HFF-Myc (cell line): Measurements from ENCODE around the gene NEGR1.

Source experiments
- DNase-seq: peaks from one replicate; pipeline ENCODE4 v3.0.0-alpha.2; 2011; ENCODE audit warnings: low read depth; ENCODE audit errors: extremely low read depth
- H3K4me3 ChIP-seq: replicated peaks from 2 replicates; pipeline ENCODE4 v1.5.1; 2011; ENCODE audit warnings: low read depth, mild to moderate bottlenecking, control low read depth, low read length
- TF ChIP-seq, protein P1 (sequence below): IDR thresholded peaks from 2 replicates; pipeline ENCODE4 v1.5.1; 2012; ENCODE audit warnings: mild to moderate bottlenecking, low read depth, low read length, control low read depth; ENCODE audit errors: missing control alignments

The NEGR1 gene

DNA sequence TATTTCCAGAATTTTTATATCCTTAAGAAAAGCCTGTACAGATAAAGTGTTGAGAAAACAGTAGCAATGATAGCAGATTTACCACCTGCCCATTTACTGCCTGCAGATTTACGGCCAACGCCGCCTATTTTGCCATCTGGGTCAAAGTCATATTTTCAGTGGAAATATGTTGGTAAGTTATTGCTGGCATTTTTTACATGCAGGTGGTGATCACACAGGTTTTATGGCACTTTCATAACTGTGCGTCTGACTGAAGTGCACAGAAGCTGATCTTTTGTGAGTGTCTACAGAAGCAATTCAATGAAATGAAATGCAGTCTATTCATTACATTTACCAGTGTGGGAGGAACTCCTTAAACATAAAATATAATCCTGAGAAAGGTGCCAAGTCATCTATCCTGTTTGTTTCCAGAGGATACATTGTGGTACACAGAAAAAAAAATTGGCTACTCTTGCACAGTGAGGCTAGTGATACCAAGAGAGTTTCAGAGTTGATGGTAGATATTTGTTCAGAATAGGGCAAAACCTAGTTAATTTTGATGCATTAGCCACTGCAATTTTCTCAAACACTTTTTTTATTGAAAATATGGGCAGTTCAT, 458.5 kb downstream of the NEGR1 start:
- DNase-seq: no peak
- TF ChIP-seq, protein P1, sequence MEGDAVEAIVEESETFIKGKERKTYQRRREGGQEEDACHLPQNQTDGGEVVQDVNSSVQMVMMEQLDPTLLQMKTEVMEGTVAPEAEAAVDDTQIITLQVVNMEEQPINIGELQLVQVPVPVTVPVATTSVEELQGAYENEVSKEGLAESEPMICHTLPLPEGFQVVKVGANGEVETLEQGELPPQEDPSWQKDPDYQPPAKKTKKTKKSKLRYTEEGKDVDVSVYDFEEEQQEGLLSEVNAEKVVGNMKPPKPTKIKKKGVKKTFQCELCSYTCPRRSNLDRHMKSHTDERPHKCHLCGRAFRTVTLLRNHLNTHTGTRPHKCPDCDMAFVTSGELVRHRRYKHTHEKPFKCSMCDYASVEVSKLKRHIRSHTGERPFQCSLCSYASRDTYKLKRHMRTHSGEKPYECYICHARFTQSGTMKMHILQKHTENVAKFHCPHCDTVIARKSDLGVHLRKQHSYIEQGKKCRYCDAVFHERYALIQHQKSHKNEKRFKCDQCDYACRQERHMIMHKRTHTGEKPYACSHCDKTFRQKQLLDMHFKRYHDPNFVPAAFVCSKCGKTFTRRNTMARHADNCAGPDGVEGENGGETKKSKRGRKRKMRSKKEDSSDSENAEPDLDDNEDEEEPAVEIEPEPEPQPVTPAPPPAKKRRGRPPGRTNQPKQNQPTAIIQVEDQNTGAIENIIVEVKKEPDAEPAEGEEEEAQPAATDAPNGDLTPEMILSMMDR: no peak
- H3K4me3 ChIP-seq: no peak overlapping the region

DNA sequence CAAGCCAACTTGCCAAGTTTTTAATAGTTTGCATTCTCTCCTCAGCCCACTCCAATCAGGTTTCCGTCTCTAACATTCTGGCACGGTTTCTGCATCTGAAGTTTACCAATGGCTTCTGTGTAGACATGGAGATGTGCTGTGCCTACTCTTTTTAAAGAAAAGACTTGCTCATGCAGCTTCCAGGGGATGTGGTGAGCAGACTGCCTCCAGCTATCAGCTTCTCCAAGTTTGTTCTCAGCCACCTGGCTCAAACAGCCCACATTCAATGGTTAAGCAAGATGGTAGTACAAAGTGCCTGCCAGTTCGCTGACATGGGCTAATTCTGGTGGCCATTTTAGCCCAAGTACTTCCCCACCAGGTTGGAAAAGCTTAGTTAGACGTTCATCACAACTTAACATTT, 465.3 kb downstream of the NEGR1 start:
- DNase-seq: no peak
- H3K4me3 ChIP-seq: no peak overlapping the region
- TF ChIP-seq, protein P1: no peak

DNA sequence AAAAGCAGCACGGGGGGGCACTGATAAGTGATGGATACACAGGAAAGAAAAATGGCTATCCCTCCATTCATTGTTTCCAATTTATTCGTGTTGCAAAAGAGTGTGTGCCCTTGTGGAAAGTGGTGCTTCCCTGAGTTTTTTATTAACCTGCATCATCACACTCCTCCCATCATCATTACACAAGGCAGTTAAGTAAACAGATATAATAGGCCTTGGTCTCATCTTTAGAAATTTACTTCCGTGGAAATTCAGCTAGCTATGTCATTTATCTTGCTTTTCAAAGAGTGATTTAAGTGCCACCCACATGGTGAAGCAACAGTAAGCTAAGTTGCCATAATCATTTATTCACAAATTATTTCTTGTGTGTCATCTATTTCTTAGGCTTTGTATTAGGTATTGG, 473.3 kb downstream of the NEGR1 start:
- TF ChIP-seq, protein P1: no peak
- no peak for DNase-seq
- H3K4me3 ChIP-seq: no peak overlapping the region

DNA sequence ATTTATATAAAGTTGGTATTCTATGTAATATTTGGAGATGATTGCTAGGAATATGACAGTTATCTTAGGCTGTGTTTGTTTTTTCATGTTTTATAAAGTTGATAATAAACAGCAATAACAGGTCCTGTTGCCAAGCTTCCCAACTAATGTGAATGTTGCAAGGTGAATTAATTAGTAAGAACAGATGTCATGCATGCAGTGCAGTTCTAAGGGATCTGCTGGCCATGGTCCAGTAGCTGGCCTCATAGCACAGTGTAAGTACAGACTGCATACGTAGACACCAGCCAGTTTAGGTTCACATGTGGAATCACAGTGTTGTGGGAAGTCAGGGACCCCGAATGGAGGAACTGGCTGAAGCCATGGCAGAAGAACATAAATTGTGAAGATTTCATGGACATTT, 478.2 kb downstream of the NEGR1 start:
- DNase-seq: no peak
- H3K4me3 ChIP-seq: no peak overlapping the region
- TF ChIP-seq, protein P1: no peak

DNA sequence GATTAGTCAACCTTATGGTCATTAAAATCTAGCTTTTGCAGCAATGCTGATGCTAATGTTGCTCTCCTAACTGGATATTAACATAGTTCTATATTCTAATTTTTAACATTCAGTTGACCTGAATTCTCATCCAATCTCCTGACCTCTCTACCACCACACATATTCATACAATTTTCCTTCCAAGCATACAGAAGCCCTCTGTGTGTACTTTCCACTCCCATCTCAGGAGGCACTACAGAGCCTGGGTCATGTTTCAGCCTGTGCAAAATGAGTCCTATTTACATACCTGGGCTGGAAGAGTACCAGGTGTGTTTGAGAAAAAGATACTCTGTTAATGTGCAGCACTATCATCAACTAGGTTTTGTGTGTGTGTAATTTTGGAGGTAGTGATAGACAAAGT, 486.3 kb downstream of the NEGR1 start:
- no peak overlapping the region for H3K4me3 ChIP-seq
- TF ChIP-seq, protein P1: no peak
- DNase-seq: no peak

DNA sequence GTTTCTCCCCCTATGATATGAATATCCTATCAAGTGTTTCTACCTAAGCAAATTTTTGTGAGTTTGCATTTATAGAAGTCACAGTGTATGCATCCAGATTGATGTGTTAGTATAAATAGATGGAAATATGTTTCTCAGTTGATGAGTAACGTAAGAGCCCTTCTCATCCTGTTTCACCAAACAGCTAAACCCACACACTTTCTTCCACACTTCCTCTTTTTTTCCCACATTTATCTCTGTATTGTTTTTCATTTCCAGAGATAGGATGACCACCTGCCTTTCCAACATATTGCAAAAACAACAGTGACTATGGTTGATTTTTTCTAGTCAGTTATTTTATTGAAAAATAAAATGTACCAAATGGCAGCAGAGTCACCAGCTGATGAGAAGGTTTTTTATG, 490.1 kb downstream of the NEGR1 start:
- H3K4me3 ChIP-seq: no peak overlapping the region
- TF ChIP-seq, protein P1: no peak
- DNase-seq: no peak

DNA sequence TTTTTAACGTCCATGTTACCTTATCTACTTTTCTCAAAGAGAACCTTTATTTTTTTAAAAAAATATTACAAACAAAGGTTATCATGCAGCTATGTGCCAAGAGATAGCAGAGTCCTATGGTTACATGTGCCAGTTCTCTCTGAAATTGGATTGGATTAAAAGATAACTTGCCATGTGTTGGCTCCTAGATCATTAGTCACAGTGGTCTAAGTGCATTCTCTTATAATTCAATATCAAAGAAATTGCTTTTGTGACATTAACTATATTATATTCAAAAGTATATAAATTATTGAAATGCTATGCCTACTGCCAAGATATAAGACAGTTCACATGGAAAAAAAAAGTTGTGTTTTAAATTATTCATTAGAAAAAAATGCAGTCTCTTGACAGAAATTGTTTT, 494.2 kb downstream of the NEGR1 start:
- DNase-seq: no peak
- no peak overlapping the region for H3K4me3 ChIP-seq
- TF ChIP-seq, protein P1: no peak
